Activated CD4-positive, CD25-positive, alpha-beta regulatory T cell (primary cell): ENCODE data around the gene RCBTB1.
A peak's percentile ranks its signal among the peaks of the same experiment; 100 is the strongest.
"Not testable (repeated sequence)": the region's sequence is repeated elsewhere in the genome, so short reads cannot be mapped to it uniquely, and the experiment has no call there.

Experiments used
- DNase-seq, 4 experiments: peaks; one replicate each; lab custom pipeline; 2025; lab: John Stamatoyannopoulos, UW

The RCBTB1 gene

GRCh38 chr13:49512578-49512977 is 72.8 kb downstream of the RCBTB1 start:
- no peak for DNase-seq

GRCh38 chr13:49503951-49504350 is 81.4 kb downstream of the RCBTB1 start:
- DNase-seq = no peak

GRCh38 chr13:49502954-49503353 is 82.4 kb downstream of the RCBTB1 start:
- no peak for DNase-seq

- no peak for DNase-seq
Observed at GRCh38 chr13:49499889-49500660, 85.3 kb downstream of the RCBTB1 start.

- no peak for DNase-seq
Observed at GRCh38 chr13:49498206-49498605, 87.2 kb downstream of the RCBTB1 start.

GRCh38 chr13:49497272-49497671 is 88.1 kb downstream of the RCBTB1 start:
- no peak for DNase-seq

GRCh38 chr13:49496837-49497236 is 88.5 kb downstream of the RCBTB1 start:
- DNase-seq = not testable (repeated sequence)

GRCh38 chr13:49495783-49496762 is 89.3 kb downstream of the RCBTB1 start, which contains the start of gene PHF11:
TSS of gene PHF11 (plus strand) at chr13:49495953. CDS start at chr13:49496002, 49 bp downstream.
- DNase-seq = peak; percentile 73 to 82 (median 79)

GRCh38 chr13:49494645-49495044 is 90.7 kb downstream of the RCBTB1 start:
- no peak for DNase-seq

GRCh38 chr13:49488563-49488962 is 96.8 kb downstream of the RCBTB1 start:
- DNase-seq = no peak
